ENCODE results near the gene MAPK8.
"Not testable (repeated sequence)": the region's sequence is repeated elsewhere in the genome, so short reads cannot be mapped to it uniquely, and the experiment has no call there.

Gene MAPK8

DNA sequence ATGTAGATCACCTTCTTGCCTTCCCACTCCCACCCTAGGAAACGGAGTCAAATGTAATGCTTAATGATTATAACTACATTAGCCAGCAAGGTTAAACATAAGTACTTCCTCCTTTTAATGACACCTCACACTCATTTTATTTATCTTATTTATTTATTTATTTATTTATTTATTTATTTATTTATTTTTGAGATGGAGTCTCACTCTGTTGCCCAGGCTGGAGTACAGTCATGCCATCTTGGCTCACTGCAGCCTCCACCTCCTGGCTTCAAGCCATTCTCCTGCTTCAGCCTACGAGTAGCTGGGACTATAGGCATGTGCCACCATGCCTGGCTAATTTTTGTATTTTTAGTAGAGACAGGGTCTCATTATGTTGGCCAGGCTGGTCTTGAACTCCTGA is 115.4 kb downstream of the MAPK8 start:
- not testable (repeated sequence) for DNase-seq

DNA sequence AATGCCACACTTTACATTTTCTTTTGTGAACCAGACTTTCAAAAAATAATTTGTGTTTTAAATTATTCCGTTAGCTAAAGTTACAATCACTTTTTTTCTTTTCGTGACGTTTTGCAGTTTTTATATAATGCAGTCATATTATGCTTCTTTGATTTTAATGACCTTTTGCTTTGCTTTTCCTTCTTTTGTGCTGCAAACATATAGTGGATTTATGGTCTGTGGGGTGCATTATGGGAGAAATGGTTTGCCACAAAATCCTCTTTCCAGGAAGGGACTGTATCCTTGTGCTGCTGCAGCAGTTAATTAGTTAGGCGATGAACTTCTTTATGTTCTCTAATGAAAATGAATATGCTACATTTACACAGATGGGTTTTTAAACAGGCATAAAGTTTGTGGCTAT is 117.4 kb downstream of the MAPK8 start:
- no peak for DNase-seq

DNA sequence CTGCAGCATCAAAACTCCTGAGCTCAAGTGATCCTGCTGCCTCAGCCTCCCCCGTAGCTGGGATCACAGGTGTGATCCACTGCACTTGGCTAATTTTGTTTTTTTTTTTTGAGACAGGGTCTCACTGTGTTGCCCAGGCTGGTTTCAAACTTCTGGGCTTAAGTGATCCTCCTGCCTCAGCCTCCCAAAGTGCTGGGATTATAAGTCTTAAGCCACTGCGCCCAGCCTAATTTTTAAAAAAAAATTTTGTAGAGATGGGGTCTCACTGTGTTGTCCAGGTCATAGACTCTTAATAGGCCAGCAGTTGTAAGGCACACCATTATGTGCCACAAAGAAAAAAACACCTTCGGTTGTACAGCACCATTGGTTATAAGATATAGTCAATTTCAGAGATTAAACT is 122.4 kb downstream of the MAPK8 start:
- no peak for DNase-seq

DNA sequence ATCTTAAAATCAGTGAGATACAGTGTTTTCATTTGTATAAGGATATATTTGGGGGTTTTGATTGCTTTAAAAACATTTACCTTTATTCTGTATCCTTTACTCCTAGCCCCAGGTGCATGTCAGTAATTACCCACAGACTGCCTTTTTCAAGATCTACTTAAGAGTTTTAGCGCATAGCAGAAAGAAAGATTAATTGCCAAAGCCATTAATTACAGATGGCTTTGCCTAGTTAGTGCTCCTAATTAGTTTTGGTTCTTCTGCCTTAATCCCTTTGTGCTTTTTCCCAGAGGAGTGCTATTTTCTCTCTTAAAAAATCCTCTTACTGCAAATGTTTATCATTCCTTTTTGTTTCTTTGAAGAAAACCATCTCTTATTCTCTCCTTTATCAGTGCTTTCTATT is 122.8 kb downstream of the MAPK8 start:
- no peak for DNase-seq

DNA sequence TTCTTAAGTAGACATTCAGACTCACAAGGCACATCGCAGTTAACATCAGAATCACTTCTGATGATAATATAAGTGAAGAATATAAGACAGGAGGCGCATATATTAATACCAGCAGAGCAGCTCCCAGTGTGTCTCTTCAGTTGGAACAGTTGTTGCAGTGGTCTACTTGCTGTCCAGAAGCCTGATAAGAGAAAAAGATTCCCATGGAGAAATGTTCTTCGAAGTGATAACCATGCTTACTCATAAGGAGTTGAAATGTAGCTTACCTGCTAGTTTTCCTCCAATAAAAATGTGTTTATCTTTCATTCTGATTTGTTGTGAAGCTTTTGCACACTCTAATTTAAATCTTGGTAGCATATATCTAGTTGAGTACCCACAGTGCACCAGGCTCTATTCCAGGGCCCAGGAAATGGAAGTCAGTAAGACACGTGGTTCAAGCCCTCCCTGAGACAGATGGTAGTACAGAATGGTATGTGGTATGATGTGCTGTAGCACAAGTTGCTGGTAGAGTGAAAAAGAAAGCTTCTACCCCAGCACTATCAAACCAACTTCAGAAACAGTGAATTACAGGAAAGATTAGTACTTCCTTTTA is 124.0 kb downstream of the MAPK8 start:
- DNase-seq = no peak

DNA sequence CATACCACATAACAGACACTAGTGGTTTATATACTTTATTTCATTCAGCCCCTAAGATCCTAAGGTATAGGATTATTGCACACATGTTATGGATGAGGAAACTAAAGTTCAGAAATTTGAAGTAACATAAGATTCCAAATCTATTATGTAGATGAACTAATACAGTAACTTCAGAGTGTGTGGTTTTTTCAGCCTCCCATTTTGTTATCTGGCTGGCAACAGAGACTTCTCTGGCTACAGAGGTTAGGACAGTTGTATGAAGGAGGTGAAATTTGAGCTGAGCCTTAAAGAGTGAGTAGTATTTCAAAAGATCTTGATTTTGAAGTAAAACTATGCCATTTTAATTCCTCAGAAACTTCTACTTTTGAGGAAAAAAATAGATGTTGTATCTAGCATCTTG is 125.4 kb downstream of the MAPK8 start:
- DNase-seq = no peak

DNA sequence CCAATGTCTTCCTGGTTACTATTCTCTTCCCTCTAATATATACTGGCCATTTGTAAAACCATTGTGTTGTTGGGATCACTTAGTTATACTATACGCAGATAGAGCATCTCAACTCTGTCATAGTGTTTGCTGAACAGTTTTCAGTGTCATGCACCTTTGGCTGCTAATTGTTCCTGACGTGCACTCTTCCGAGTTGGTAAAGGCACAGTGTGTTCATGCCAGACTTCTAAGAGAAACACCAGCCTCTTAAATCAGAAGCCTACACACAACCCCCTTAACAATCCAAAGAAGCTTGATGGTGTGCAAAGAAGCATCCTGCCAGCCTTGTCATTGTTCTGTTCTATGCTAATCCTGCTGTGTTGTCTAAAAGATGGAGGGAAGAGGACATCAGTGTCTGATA is 131.1 kb downstream of the MAPK8 start:
- DNase-seq = no peak

DNA sequence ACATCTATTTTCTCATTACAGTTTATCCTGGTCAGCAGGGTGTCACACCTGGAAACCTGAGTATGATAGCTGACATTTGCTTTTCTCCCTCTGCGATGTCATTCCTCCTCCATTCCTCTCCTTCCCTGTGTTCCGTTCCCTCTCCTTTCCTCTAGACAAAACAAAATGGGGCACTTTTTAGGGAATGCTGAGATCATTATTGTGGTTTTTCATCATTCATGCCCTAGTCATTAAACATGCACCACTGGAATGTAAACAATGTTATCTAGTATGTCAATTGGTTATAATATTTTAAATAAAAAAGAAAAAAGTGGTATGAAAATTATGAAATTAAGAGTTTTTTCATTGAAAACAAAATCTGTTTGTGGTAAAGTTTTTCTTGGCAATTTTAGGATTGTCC is 132.6 kb downstream of the MAPK8 start:
- DNase-seq = no peak

DNA sequence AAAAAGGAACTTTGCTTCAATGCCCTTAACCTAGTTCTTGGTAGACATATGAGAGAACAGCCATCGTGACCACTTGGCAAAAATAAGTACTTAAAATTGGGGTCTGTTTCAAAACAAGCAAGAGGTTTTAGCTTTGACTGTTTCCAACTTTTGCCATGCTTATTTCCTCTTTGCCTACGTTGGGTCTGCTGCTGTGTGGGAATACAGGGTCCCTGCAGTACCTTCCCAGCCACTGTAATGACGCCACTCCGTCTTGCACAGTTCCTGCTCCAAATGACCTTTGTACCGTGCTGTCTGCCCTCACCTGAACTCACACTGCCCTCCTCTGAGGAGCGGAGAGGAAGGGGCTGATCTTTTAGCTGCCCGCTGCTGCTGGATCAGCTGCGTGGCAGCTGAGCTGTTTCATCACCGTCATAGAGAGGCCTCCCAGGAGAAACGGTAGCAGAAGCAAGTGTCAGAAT is 133.1 kb downstream of the MAPK8 start:
- DNase-seq = no peak

DNA sequence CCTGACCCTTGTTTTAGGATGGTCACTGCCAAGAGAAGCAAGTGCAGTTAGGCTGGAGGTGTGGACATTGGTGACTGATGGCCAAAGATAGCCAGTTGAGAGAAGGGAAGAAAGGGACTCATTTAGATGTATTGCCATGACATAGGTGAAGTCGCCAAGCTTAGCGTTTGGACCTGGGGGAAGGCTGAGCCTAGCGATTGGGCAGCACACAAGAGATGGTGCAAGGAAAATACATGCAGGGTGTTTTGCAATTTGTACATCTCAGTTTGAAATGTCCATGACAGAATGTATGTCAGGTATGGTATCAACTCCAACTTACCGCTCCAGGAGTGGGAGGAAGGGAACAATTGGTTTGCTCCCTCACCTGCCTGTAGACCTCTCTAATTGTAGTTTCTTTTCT is 134.3 kb downstream of the MAPK8 start:
- no peak for DNase-seq

DNA sequence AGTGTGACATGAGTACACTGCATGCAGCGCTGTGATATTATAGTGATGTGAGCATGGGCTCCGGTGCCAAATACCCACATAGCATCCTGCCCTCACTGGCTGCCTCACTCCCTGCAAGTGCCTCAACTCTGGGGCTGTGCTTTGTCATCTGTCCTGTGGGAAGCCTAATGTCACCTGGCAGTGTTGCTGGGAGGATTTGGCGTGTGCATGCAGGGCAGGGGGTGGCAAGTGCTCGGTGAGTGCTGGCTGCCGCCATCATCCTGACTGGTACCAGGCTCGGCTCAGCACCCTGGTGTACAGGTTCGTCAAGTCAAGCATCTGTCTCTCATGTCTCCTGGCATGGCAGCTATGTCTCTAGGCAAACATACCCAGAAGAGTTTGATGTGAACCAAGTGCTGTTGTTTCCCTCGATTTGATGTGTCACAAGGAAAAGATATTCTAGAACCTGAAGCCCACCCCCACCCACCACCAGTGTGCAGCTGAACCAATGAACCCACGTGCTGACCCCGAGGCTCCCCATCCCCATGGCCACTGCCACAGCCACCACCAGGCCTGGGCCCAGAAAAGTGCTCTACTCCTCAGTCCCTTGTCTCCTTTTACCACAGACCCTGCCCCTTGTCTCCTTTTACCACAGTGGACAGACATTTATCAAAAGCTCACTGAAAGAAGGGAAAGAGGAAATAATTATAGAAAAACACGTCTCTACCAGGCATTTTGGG is 135.8 kb downstream of the MAPK8 start:
- DNase-seq = no peak

DNA sequence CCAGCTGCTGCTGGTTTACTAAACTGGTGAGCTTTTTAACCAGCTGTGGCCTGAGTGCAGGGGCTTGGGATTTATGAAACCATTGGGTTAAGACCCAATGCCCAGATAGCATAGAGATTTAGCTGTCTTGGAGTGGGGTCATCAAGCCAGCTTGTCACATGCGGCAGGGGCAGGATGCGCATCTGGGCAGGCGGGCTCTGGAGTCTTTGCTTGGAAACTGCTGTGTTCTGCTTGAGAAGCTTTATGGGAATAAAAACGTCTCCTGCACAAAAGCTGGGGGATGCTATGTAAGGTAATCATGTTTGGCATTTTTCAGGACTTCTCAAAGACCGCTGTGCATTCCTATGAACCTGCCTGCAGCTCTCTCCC is 136.3 kb downstream of the MAPK8 start:
- DNase-seq = no peak

DNA sequence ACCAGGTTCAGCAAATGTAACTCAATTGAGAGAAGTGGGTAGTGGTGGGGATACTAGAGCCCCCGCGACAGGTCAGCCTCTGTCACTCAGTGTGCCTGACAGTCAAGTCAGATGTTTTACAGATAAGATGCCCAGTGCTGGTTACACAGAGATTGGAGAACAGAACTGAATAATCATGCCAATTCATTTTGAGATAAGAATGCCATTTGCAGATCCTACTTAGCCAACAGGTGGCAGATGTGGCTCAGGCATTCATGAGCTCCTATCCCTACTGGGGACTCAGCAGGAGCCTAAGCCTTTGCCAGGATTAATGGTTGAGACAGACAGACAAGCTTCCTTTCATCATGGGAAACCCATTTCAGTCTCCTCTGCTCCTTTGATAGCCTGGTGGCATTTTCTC is 137.8 kb downstream of the MAPK8 start:
- DNase-seq = no peak

DNA sequence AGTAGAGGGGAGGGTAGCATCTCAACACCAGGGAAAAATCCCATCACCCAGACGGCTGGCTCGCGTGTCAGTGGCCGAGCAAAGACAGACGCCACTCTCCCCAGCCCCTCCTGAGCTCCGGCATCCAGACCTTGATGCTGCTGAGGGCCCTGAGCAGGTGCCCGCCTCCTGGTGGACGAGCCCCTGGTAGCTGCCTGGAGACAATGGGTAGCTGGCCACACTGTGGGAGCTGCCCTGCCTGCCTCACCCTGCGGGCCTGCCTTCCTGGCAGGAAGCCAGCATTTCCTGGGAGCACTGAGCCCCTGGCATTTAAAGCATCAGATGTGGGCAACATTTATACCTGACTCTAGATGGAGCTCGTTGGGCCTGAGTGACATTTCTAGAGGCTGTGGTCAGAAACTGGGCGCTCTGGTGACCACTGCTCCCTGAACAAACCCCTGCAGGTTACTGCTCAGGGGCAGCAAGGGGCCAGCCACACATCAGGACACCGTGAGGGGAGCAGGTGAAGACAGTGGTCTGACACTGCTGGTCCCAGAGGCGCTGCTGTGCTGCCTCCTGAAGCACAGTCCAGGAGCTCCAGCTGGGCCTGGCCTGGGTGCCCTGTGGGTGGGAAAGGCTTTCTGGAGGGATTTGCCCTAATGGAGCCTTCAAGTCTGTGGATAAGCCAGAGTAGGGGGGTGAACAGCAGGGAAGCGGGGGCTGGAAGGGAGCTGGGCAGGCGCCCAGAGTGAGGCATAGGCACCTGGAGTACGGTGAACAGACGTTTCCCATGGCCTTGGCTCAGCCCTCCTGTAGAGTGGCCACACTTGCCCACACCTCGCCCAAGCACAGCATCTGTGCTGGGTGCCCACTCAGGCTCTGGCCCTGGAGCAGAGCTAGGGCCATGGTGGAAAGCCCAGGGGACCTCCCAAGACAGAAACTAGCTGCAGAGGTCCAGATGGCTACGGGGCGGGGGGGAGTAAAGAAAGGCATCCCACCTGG is 138.7 kb downstream of the MAPK8 start:
- DNase-seq = peak; percentile 35

DNA sequence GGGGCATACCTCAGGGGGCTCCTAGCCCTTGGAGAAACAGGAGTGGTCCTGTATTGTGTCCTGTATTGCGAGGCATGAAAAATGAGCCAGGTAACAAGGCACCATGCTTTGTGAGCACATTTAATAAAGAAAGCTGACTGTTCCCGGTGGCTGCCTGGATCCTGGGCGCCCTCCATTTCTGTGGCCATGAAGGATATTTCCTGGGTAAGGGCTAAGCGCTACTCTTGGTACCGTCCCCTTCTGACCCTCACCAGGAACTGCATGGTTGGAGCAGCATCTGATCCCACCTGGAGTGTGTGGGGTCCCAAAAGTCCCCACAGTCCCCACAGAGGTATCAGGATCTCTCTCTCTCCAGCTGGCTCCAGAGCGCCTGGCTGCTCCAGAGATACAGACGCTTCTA is 139.5 kb downstream of the MAPK8 start:
- DNase-seq = no peak

DNA sequence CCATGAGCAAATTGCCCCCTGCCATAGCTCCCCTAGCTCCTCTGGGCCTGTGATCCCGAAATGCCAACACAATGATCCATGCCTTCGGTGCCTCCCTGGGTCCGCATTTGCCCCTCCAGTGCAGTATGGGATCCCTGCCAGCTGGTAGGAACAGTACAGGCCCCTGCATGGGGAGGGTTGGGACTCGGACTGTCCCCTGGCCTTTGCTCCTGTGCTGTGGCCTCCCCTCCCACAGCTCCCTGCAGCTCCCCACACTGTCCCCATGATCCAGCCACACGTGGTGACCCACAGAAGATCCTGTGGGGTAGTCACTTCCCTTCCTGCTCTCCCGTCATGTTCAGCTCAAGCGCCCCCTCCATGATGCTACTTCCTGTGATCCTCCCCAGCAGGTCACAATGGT is 140.3 kb downstream of the MAPK8 start:
- no peak for DNase-seq

DNA sequence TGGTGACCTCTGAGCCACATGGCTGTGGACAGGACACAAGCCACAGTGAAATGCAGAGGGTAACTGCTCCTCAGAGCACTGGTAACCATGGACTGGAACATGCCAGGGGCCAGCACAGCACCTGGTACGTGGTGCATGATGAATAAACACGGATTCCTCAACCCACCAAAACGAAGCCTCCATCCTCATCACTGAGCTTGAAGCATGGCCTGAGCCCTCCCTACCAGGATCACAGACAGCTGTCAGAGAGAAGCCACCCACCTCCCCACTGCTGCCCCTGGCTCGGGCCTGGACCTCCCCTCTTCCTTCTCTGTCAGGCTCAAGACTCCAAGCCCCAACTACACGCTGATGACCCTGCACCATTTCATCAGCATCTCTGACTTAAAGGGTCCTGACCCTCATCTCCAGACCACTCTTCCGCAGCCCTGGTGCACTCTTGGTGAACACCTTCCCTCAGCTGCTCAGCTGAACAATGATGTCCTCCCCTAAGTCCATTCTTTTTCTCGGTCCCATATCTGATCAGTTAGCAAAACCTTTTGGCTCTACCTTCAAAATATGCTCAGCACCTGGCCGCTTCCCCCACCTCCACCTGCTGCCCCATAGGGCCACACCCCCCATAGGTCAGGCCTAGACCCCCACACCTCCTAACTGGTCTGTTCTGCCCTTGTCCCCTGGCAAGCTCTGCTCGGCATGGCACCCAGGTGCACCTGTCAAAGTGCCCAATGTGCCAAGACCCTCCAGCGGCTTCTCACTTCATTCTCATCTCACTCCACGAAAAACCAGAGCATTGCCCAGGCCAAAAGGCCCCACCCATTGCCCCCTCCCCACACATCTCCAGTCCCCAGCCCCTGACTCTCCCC is 141.1 kb downstream of the MAPK8 start:
- DNase-seq = no peak

DNA sequence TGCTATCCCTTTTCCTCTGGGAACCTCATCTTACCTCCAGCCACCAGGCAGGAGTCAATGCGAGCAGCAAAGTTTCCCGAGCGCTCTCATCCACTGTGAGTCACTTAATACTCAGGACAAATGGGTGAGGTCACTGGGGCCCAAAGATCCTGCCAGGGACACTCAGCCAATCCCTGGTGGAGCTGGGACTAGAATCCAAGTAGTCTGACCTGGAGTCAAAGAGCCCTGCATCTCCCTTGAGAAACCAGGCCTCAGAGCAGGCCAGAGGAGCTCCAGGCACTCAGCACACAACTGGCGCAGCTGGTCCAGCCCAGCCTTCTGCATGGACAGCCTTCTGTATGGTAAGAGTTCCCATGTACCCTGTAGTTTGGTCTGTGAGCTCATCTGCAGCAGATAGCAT is 142.3 kb downstream of the MAPK8 start:
- no peak for DNase-seq

DNA sequence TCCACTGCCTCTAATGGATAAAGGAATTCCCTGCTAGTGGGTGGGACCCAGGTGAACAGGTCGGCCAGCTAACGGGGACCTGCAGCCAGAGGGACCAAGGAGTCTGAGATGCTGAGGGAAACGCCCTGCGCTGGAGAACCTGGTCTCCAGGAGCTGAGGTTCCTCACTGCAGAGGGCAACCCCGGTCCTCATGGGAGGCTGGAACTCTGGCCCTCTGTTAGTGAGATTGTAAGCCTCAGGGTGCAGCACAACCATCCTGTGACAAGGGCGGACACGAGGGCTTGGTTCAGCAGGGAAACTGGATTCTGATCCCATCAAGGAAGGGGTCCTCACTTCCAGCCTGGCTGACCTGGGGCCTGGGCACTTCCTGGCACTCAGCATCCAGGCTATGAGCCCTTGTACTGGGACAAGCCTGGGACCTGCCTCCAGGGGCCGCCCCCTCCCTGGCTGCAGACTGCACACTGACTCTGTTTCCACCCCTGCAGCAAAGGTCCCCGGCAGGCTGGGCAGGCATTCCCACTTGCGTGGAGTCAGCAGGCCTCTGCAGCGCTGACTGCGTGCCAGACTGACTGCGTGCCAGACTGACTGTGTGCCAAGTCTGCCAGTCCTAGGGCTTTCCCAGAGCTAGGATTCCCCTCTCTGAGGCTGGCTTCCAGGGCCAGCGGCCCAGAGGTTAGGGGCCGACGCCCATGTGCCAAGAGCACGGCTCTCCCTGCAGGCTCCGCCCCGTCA is 143.2 kb downstream of the MAPK8 start:
- DNase-seq = no peak

DNA sequence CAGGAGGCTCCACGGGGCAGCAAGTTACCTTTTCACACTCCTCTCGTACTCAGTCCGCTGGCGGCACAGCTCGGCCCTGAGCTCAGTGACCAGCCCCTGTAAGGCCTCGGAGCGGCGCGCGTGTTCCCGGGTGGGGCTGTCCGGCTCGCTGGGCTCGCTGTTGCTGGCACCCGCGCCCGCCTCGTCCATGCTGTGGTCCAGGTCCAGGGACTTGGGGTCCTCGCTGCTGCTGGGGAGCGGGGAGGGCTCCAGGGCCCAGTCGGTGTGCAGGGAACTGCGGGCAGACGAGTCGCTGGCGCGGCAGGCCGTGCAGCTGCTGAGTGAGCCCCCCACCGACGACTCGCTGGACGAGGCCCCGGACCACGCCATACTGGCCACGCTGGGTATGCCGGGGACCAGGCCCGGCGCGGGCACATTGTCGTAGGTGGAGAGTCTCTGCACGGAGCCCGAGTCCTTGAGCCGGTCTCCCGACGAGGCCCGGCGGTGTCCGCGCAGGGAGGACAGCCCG is 143.8 kb downstream of the MAPK8 start:
- DNase-seq = no peak

DNA sequence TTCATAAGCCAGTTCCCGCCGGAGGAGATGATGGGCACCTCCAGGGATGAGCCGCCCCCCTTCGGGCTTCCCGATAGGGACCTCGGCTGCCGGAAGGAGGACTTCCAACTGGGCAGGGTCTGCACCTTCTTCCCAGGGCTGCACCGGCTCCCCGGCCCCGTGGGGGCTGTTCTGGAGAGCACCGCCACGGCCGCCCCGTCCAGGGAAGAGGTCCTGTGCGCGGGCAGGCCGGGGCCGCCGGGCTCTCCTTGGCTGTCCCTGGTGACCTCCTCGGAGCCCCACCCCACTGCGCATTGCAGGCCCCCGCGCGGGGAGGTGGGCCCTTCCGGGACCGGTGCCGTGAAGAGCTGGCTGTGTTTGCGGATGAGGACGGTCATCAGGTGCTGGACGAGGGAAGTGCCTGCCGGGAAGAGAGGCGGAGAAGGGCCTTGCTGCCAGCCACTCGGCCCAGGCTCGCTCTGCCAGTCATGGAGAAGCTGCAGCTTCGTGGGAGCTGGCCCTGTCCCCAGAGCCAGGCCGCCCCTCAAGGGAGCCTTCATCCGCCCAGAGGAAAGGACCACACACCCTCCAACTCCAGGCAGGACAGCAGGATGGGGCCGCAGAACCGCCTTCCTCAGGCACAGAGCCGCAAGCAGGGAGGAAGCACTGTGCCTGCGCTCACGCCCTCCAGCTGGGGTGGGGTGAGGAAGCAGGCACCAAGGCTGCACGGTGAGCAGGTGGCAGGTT is 144.4 kb downstream of the MAPK8 start:
- no peak for DNase-seq

All from NCI-H510A (cell line).